Endodermal cell (in vitro differentiated cells): ENCODE data around the gene LIN37. TPM values are rescaled to one million over a fixed set of nuclear protein-coding genes. Genes with fewer than 3 reads are reported as not detected.
A peak's percentile ranks its signal among the peaks of the same experiment; 100 is the strongest.

ENCODE experiments used
- DNase-seq: peaks from one replicate; pipeline ENCODE4 v3.0.0-alpha.2; 2017
- H3K27ac ChIP-seq: 2 replicates; pipeline ENCODE4 v1.5.1; 2013; ENCODE audit warnings: mild to moderate bottlenecking, low read depth, low read length, moderate library complexity
- H3K27me3 ChIP-seq: 2 replicates; pipeline ENCODE4 v1.6.1; 2013; ENCODE audit warnings: mild to moderate bottlenecking, low read length, moderate library complexity; ENCODE audit not compliant: insufficient read depth, control insufficient read depth, poor library complexity, severe bottlenecking
- H3K36me3 ChIP-seq: 2 replicates; pipeline ENCODE4 v1.7.0; 2013; ENCODE audit warnings: mild to moderate bottlenecking, low read length, moderate library complexity; ENCODE audit not compliant: control insufficient read depth, insufficient read depth
- H3K4me1 ChIP-seq: one replicate; pipeline ENCODE4 v1.7.0; 2013; ENCODE audit warnings: low read length; ENCODE audit not compliant: control insufficient read depth, insufficient read depth
- H3K4me3 ChIP-seq: 2 replicates; pipeline ENCODE4 v1.5.1; 2013; ENCODE audit warnings: mild to moderate bottlenecking, low read length, moderate library complexity
- H3K9ac ChIP-seq: 2 replicates; pipeline ENCODE4 v1.6.1; 2013; ENCODE audit warnings: mild to moderate bottlenecking, low read length, moderate library complexity; ENCODE audit not compliant: poor library complexity, severe bottlenecking; ENCODE audit errors: extremely low read depth
- H3K9me3 ChIP-seq: 2 replicates; pipeline ENCODE4 v1.6.1; 2013; ENCODE audit warnings: mild to moderate bottlenecking, low read length, moderate library complexity; ENCODE audit not compliant: control insufficient read depth
- H3K27ac Mint-ChIP-seq: 2 replicates; pipeline ENCODE4 v1.8.0; 2020; ENCODE audit warnings: mixed read lengths
- H3K27me3 Mint-ChIP-seq: 2 replicates; pipeline ENCODE4 v1.8.0; 2021; ENCODE audit warnings: mild to moderate bottlenecking, mixed read lengths; ENCODE audit not compliant: insufficient read depth
- H3K36me3 Mint-ChIP-seq: 2 replicates; pipeline ENCODE4 v1.8.0; 2020; ENCODE audit warnings: low read depth, mixed read lengths
- H3K4me1 Mint-ChIP-seq: 2 replicates; pipeline ENCODE4 v1.8.0; 2020; ENCODE audit warnings: mixed read lengths
- H3K4me3 Mint-ChIP-seq: 2 replicates; pipeline ENCODE4 v1.8.0; 2020; ENCODE audit warnings: mild to moderate bottlenecking, moderate library complexity, mixed read lengths
- H3K9me3 Mint-ChIP-seq: 2 replicates; pipeline ENCODE4 v1.8.0; 2020; ENCODE audit warnings: mild to moderate bottlenecking, mixed read lengths
- CTCF ChIP-seq: fragments of 200-600 bp; sonication (generic); conservative IDR thresholded peaks from 2 replicates; pipeline ENCODE4 v1.5.0; 2021; ENCODE audit warnings: antibody characterized with exemption, mild to moderate bottlenecking
- WGBS, 2 experiments: methylation state at CpG; one replicate each; pipeline versions ENCODE4 v1.1.5 to v1.1.7; 2013; ENCODE audit warnings: missing lambda C conversion rate in 2 of 2, mixed read lengths in 1 of 2; ENCODE audit not compliant: insufficient coverage in 1 of 2, insufficient read length in 1 of 2; 5-methylcytosine and 5-hydroxymethylcytosine counted together
- total RNA-seq, 2 donors: library from RNA; stranded (reverse); fragmentation: NEBNext Ultra II Directional in 1 of 2; extraction: Animal tissue kit (Norgen Biotek cat#: 25700) in 1 of 2; gene quantifications; 2 replicates in 1 of 2; 3 replicates in 1 of 2; pipeline ENCODE4 v1.2.1, GENCODE V29; 2021

LIN37 gene
- total RNA-seq, 2 donors from 2014 or later: 6.6 to 7.6 TPM

- H3K4me3 Mint-ChIP-seq: peak overlapping the region; percentile 74
- Histone ChIP-seq H3K27me3 (no peaks in the 10 kb centered on the region), H3K9ac (peak overlapping the region; percentile 35), H3K4me1 (peaks cover 13% of the 10 kb centered on the region), H3K9me3 (no peaks in the 10 kb centered on the region), H3K36me3 (peaks cover 8% of the 10 kb centered on the region), H3K27ac (peak overlapping the region; percentile 80), H3K4me3 (peak overlapping the region; percentile 85)
- H3K27ac Mint-ChIP-seq: peak overlapping the region; percentile 96
- no peaks in the 10 kb centered on the region for H3K9me3 Mint-ChIP-seq
- 0% methylated on average over 57 to 77 of the region's 77 CpGs for WGBS, 2 experiments
- peak; percentile 99 for DNase-seq
- peak; percentile 93 for TF ChIP-seq CTCF
- H3K36me3 Mint-ChIP-seq: peaks cover 15% of the 10 kb centered on the region
- no peaks in the 10 kb centered on the region for H3K27me3 Mint-ChIP-seq
- H3K4me1 Mint-ChIP-seq: peaks cover 18% of the 10 kb centered on the region
Measured at GRCh38 chr19:35716801-35717664, 31.3 kb upstream of the LIN37 start.

GRCh38 chr19:35717665-35718344 lies 30.6 kb upstream of the LIN37 start, which contains the start of gene KMT2B:
Gene KMT2B, plus strand, starts transcription at chr19:35718003. Its CDS starts 16 bp downstream, at chr19:35718019.
- Mint-ChIP-seq H3K27me3 (no peaks in the 10 kb centered on the region), H3K9me3 (no peaks in the 10 kb centered on the region), H3K36me3 (peaks cover 22% of the 10 kb centered on the region), H3K27ac (peak within 1 kb of the TSS; percentile 96), H3K4me3 (peak within 1 kb of the TSS; percentile 86), H3K4me1 (peaks cover 18% of the 10 kb centered on the region)
- H3K9ac ChIP-seq: peak within 1 kb of the TSS; percentile 68
- peaks cover 8% of the 10 kb centered on the region for H3K36me3 ChIP-seq
- TF ChIP-seq CTCF: no peak
- WGBS, 2 experiments: 0 to 1% methylated on average over 35 to 87 of the region's 109 CpGs
- H3K9me3 ChIP-seq: no peaks in the 10 kb centered on the region
- H3K4me1 ChIP-seq: peaks cover 13% of the 10 kb centered on the region
- DNase-seq: no peak
- no peaks in the 10 kb centered on the region for H3K27me3 ChIP-seq
- peak within 1 kb of the TSS; percentile 90 for H3K4me3 ChIP-seq
- peak within 1 kb of the TSS; percentile 80 for H3K27ac ChIP-seq

GRCh38 chr19:35718345-35719041 lies 29.9 kb upstream of the LIN37 start:
- H3K27ac Mint-ChIP-seq: peak overlapping the region; percentile 48
- no peaks in the 10 kb centered on the region for H3K9me3 Mint-ChIP-seq
- H3K27ac ChIP-seq: no peak overlapping the region
- H3K4me1 ChIP-seq: peaks cover 13% of the 10 kb centered on the region
- peaks cover 27% of the 10 kb centered on the region for H3K36me3 Mint-ChIP-seq
- peaks cover 18% of the 10 kb centered on the region for H3K4me1 Mint-ChIP-seq
- peak overlapping the region; percentile 86 for H3K4me3 Mint-ChIP-seq
- H3K9me3 ChIP-seq: no peaks in the 10 kb centered on the region
- peak overlapping the region; percentile 68 for H3K9ac ChIP-seq
- WGBS, 2 experiments: 4 to 9% methylated on average over 21 to 42 of the region's 42 CpGs
- peaks cover 15% of the 10 kb centered on the region for H3K36me3 ChIP-seq
- no peak for TF ChIP-seq CTCF
- H3K4me3 ChIP-seq: peak overlapping the region; percentile 90
- H3K27me3 ChIP-seq: no peaks in the 10 kb centered on the region
- peak; percentile 66 for DNase-seq
- H3K27me3 Mint-ChIP-seq: no peaks in the 10 kb centered on the region
